H9 (cell line): ENCODE data around the gene TTC3. TPM values are rescaled to one million over a fixed set of nuclear protein-coding genes. Genes with fewer than 3 reads are reported as not detected.

ENCODE experiments used
- DNase-seq: peaks from one replicate; pipeline ENCODE4 v3.0.0-alpha.2; 2017
- H2AFZ ChIP-seq: one replicate; pipeline ENCODE4 v1.6.1; 2013; ENCODE audit warnings: mild to moderate bottlenecking, low read length, control low read depth, moderate library complexity
- H2AK5ac ChIP-seq: 2 replicates; pipeline ENCODE4 v1.6.1; 2013; ENCODE audit warnings: low read length, control low read depth, mixed read lengths; ENCODE audit not compliant: insufficient read length
- H2BK120ac ChIP-seq: one replicate; pipeline ENCODE4 v1.6.1; 2013; ENCODE audit warnings: low read depth, mild to moderate bottlenecking, low read length, control low read depth, inconsistent platforms; ENCODE audit not compliant: poor library complexity, severe bottlenecking
- H2BK12ac ChIP-seq: 2 replicates; pipeline ENCODE4 v1.6.1; 2013; ENCODE audit warnings: low read length, control low read depth, mixed read lengths, low read depth; ENCODE audit not compliant: insufficient read length
- H2BK15ac ChIP-seq: 2 replicates; pipeline ENCODE4 v1.6.1; 2013; ENCODE audit warnings: low read depth, low read length, control low read depth
- H2BK20ac ChIP-seq: one replicate; pipeline ENCODE4 v1.6.1; 2013; ENCODE audit warnings: low read depth, mild to moderate bottlenecking, low read length, control low read depth, inconsistent platforms; ENCODE audit not compliant: poor library complexity, severe bottlenecking
- H2BK5ac ChIP-seq: 2 replicates; pipeline ENCODE4 v1.6.1; 2013; ENCODE audit warnings: low read length, control low read depth, mixed read lengths; ENCODE audit not compliant: insufficient read length
- H3K14ac ChIP-seq: 2 replicates; pipeline ENCODE4 v1.6.1; 2013; ENCODE audit warnings: low read length, control low read depth; ENCODE audit not compliant: insufficient read depth
- H3K18ac ChIP-seq: 2 replicates; pipeline ENCODE4 v1.6.1; 2013; ENCODE audit warnings: low read depth, mild to moderate bottlenecking, mixed read lengths, low read length, control low read depth; ENCODE audit not compliant: insufficient read length
- H3K23ac ChIP-seq: 2 replicates; pipeline ENCODE4 v1.6.1; 2013; ENCODE audit warnings: low read length, control low read depth, mixed read lengths, low read depth; ENCODE audit not compliant: insufficient read length
- H3K23me2 ChIP-seq: 2 replicates; pipeline ENCODE4 v1.6.1; 2013; ENCODE audit warnings: low read depth, mild to moderate bottlenecking, mixed read lengths, low read length, control low read depth; ENCODE audit not compliant: insufficient read length, poor library complexity, severe bottlenecking
- H3K27ac ChIP-seq: 2 replicates; pipeline ENCODE4 v1.5.1; 2013; ENCODE audit warnings: low read length, control low read depth, mixed read lengths, low read depth; ENCODE audit not compliant: insufficient read length
- H3K27me3 ChIP-seq: 2 replicates; pipeline ENCODE4 v1.6.1; 2013; ENCODE audit warnings: low read length, control low read depth, inconsistent platforms; ENCODE audit not compliant: insufficient read depth
- H3K4ac ChIP-seq: 2 replicates; pipeline ENCODE4 v1.6.1; 2013; ENCODE audit warnings: low read depth, mild to moderate bottlenecking, control low read depth, inconsistent platforms, low read length, moderate library complexity
- H3K4me1 ChIP-seq: 2 replicates; pipeline ENCODE4 v1.6.1; 2013; ENCODE audit warnings: low read length, control low read depth, inconsistent platforms; ENCODE audit not compliant: insufficient read depth
- H3K4me2 ChIP-seq: 2 replicates; pipeline ENCODE4 v1.6.1; 2013; ENCODE audit warnings: low read length, control low read depth, mixed read lengths; ENCODE audit not compliant: insufficient read length, insufficient read depth
- H3K56ac ChIP-seq: 2 replicates; pipeline ENCODE4 v1.6.1; 2013; ENCODE audit warnings: low read depth, mild to moderate bottlenecking, mixed read lengths, low read length, control low read depth; ENCODE audit not compliant: insufficient read length
- H3K79me1 ChIP-seq: 2 replicates; pipeline ENCODE4 v1.6.1; 2013; ENCODE audit warnings: low read depth, mild to moderate bottlenecking, moderate library complexity, low read length, control low read depth, inconsistent platforms; ENCODE audit not compliant: insufficient read depth, poor library complexity, severe bottlenecking
- H3K79me2 ChIP-seq: 2 replicates; pipeline ENCODE4 v1.6.1; 2013; ENCODE audit warnings: low read length, control low read depth, inconsistent platforms; ENCODE audit not compliant: insufficient read depth
- H3K9ac ChIP-seq: 2 replicates; pipeline ENCODE4 v1.6.1; 2013; ENCODE audit warnings: low read length, control low read depth, mixed read lengths; ENCODE audit not compliant: insufficient read length; ENCODE audit errors: extremely low read depth
- H3K9me3 ChIP-seq: one replicate; pipeline ENCODE4 v1.6.1; 2013; ENCODE audit warnings: low read depth, low read length, inconsistent platforms; ENCODE audit not compliant: control insufficient read depth
- H3T11ph ChIP-seq: one replicate; pipeline ENCODE4 v1.6.1; 2013; ENCODE audit warnings: mild to moderate bottlenecking, low read length, control low read depth, inconsistent platforms
- H4K20me1 ChIP-seq: one replicate; pipeline ENCODE4 v1.6.1; 2013; ENCODE audit not compliant: control insufficient read depth, insufficient read length, insufficient read depth
- H4K5ac ChIP-seq: 2 replicates; pipeline ENCODE4 v1.6.1; 2013; ENCODE audit warnings: low read depth, mild to moderate bottlenecking, mixed read lengths, low read length, control low read depth; ENCODE audit not compliant: insufficient read length
- H4K8ac ChIP-seq: replicated peaks from 2 replicates; pipeline ENCODE4 v1.6.1; 2013; ENCODE audit warnings: low read length, control low read depth, mixed read lengths, low read depth; ENCODE audit not compliant: insufficient read length
- H4K91ac ChIP-seq: 2 replicates; pipeline ENCODE4 v1.6.1; 2013; ENCODE audit warnings: low read depth, mild to moderate bottlenecking, moderate library complexity, mixed read lengths, low read length, control low read depth; ENCODE audit not compliant: insufficient read length
- H3K27ac Mint-ChIP-seq, 3 experiments: 2 replicates in 2 of 3; 3 replicates in 1 of 3; pipeline ENCODE4 v1.8.0; 2020 to 2021; ENCODE audit warnings: mixed read lengths in 3 of 3, mild to moderate bottlenecking in 1 of 3, moderate library complexity in 1 of 3
- H3K27me3 Mint-ChIP-seq: 2 replicates; pipeline ENCODE4 v1.8.0; 2021; ENCODE audit warnings: low read depth, mild to moderate bottlenecking, moderate library complexity, mixed read lengths
- H3K36me3 Mint-ChIP-seq, 3 experiments: 2 replicates in 2 of 3; 3 replicates in 1 of 3; pipeline ENCODE4 v1.8.0; 2020 to 2021; ENCODE audit warnings: low read depth in 3 of 3, mixed read lengths in 3 of 3; ENCODE audit not compliant: insufficient read depth in 1 of 3
- H3K4me1 Mint-ChIP-seq, 2 experiments: 2 replicates each; pipeline ENCODE4 v1.8.0; 2020; ENCODE audit warnings: mixed read lengths in 2 of 2
- H3K4me3 Mint-ChIP-seq, 2 experiments: 2 replicates in 1 of 2; 3 replicates in 1 of 2; pipeline ENCODE4 v1.8.0; 2020 to 2021; ENCODE audit warnings: mild to moderate bottlenecking in 2 of 2, mixed read lengths in 2 of 2, moderate library complexity in 1 of 2
- H3K9me3 Mint-ChIP-seq, 2 experiments: 2 replicates in 1 of 2; 3 replicates in 1 of 2; pipeline ENCODE4 v1.8.0; 2020; ENCODE audit warnings: mild to moderate bottlenecking in 2 of 2, mixed read lengths in 2 of 2, moderate library complexity in 1 of 2
- CTCF ChIP-seq: fragments of 200-600 bp; sonication (generic); conservative IDR thresholded peaks from 3 replicates; pipeline ENCODE4 v1.8.0; 2021; ENCODE audit warnings: antibody characterized with exemption, mild to moderate bottlenecking
- WGBS: extraction: QIAGEN DNeasy Blood & Tissue Kit; methylation state at CpG from one replicate; pipeline ENCODE4 v1.1.7; 2013; ENCODE audit warnings: missing lambda C conversion rate, low lambda C conversion rate, mixed read lengths; ENCODE audit not compliant: insufficient read length; ENCODE audit errors: extremely low coverage; 5-methylcytosine and 5-hydroxymethylcytosine counted together
- total RNA-seq: library from RNA; stranded (reverse); gene quantifications from 2 replicates; pipeline ENCODE4 v1.2.1, GENCODE V29; 2021

The TTC3 gene
- total RNA-seq, 1 experiment from 2014 or later: 46.5 TPM

GRCh38 chr21:37059181-37059580, 13.9 kb upstream of the TTC3 start:
- Histone ChIP-seq H3K14ac (no peak overlapping the region), H3K4me2 (no peak overlapping the region), H3T11ph (no peak overlapping the region), H2BK15ac (no peak overlapping the region), H2BK20ac (no peak overlapping the region), H3K27me3 (no peaks in the 10 kb centered on the region; the same call in 1 of the 2 replicates), H2BK12ac (no peak overlapping the region), H2BK5ac (no peak overlapping the region), H2AFZ (no peak overlapping the region), H2BK120ac (peak overlapping the region; percentile 64), H2AK5ac (no peak overlapping the region), H3K4ac (no peak overlapping the region), H3K56ac (no peak overlapping the region), H3K9me3 (no peaks in the 10 kb centered on the region), H3K4me1 (peaks cover 3% of the 10 kb centered on the region; the same call in 1 of the 2 replicates), H4K20me1 (no peaks in the 10 kb centered on the region), H3K79me1 (no peaks in the 10 kb centered on the region), H3K27ac (no peak overlapping the region), H3K18ac (no peak overlapping the region), H4K91ac (no peak overlapping the region), H4K5ac (no peak overlapping the region), H3K79me2 (no peaks in the 10 kb centered on the region), H3K23me2 (no peaks in the 10 kb centered on the region), H4K8ac (no peak overlapping the region), H3K23ac (no peak overlapping the region), H3K9ac (no peak overlapping the region)
- no peak overlapping the region for H3K4me3 Mint-ChIP-seq
- peaks cover 0 to 13% (median 0%) of the 10 kb centered on the region in 3 experiments; a peak in 3 of 7 replicates for H3K36me3 Mint-ChIP-seq
- peak overlapping the region in 1 of 3 experiments; percentile 29; a peak in 1 of 7 replicates for H3K27ac Mint-ChIP-seq
- WGBS: no CpG with 5 or more reads among the region's 5 CpGs
- DNase-seq: no peak
- peaks cover 23% of the 10 kb centered on the region for H3K27me3 Mint-ChIP-seq
- TF ChIP-seq CTCF: no peak
- H3K9me3 Mint-ChIP-seq: peaks cover 7 to 8% of the 10 kb centered on the region in 2 experiments; a peak in 3 of 5 replicates
- peaks cover 32 to 43% of the 10 kb centered on the region in 2 experiments for H3K4me1 Mint-ChIP-seq
